ENCODE measurements around the gene ANKRD13B. TPM values are rescaled to one million over a fixed set of nuclear protein-coding genes. Genes with fewer than 3 reads are reported as not detected.
A peak's percentile ranks its signal among the peaks of the same experiment; 100 is the strongest.

Gene ANKRD13B
- total and polyA plus RNA-seq, 2 of the 13 experiments (the other 11 are each of a cell fraction or from before 2014, with no cell fraction given): 1.7 to 1.8 TPM

GRCh38 chr17:29591737-29592608 is 959 bp upstream of the ANKRD13B start (continued):
- TF ChIP-seq, protein P1, sequence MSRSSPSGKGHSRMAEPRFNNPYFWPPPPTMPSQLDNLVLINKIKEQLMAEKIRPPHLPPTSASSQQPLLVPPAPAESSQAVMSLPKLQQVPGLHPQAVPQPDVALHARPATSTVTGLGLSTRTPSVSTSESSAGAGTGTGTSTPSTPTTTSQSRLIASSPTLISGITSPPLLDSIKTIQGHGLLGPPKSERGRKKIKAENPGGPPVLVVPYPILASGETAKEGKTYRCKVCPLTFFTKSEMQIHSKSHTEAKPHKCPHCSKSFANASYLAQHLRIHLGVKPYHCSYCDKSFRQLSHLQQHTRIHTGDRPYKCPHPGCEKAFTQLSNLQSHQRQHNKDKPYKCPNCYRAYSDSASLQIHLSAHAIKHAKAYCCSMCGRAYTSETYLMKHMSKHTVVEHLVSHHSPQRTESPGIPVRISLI (CRISPR knock-in tag; IDR thresholded peaks at IDR 0.05; ENCODE audit: borderline replicate concordance): no peak
- no peak; the same call in 1 of the 2 replicates for TF ChIP-seq MYNN (CRISPR knock-in tag; IDR thresholded peaks at IDR 0.05; ENCODE audit: low read depth)
- peak; percentile 51 for TF ChIP-seq RXRA (CRISPR knock-in tag; IDR thresholded peaks at IDR 0.05)
- no peak for TF ChIP-seq HOXA7 (CRISPR knock-in tag; IDR thresholded peaks at IDR 0.05)
- TF ChIP-seq HIVEP1 (CRISPR knock-in tag; IDR thresholded peaks at IDR 0.05): peak; percentile 35
- TF ChIP-seq ZNF792 (CRISPR knock-in tag; IDR thresholded peaks at IDR 0.05): peak; percentile 48; the same call in 1 of the 2 replicates
- TF ChIP-seq GZF1 (CRISPR knock-in tag; IDR thresholded peaks at IDR 0.05): no peak
- peak; percentile 43 for TF ChIP-seq PAXIP1 (CRISPR knock-in tag; conservative IDR thresholded peaks at IDR 0.05)
- TF ChIP-seq ZNF343 (CRISPR knock-in tag; IDR thresholded peaks at IDR 0.05): no peak
- TF ChIP-seq KDM3A (CRISPR knock-in tag; IDR thresholded peaks at IDR 0.05; ENCODE audit: low read depth): peak; percentile 89
- no peak for TF ChIP-seq ZFP62 (CRISPR knock-in tag; IDR thresholded peaks at IDR 0.05)
- TF ChIP-seq ZNF282 (IDR thresholded peaks at IDR 0.05; ENCODE audit: partially characterized antibody): no peak
- no peak for TF ChIP-seq IRX3 (CRISPR knock-in tag; IDR thresholded peaks at IDR 0.05; ENCODE audit: borderline replicate concordance, low read depth)
- TF ChIP-seq RFXANK (CRISPR knock-in tag; IDR thresholded peaks at IDR 0.05): 0 out of 2 replicates have a peak, but pooled peaks have one; percentile 4
- TF ChIP-seq PRMT3 (CRISPR knock-in tag; IDR thresholded peaks at IDR 0.05; ENCODE audit: borderline replicate concordance, low read depth): peak; percentile 57; the same call in 1 of the 2 replicates
- TF ChIP-seq ELF3 (CRISPR knock-in tag; IDR thresholded peaks at IDR 0.05): 0 out of 2 replicates have a peak, but pooled peaks have one; percentile 40
- TF ChIP-seq DRAP1 (CRISPR knock-in tag; IDR thresholded peaks at IDR 0.05): peak; percentile 28; the same call in 1 of the 2 replicates
- no peak for TF ChIP-seq SRY (CRISPR knock-in tag; IDR thresholded peaks at IDR 0.05)
- TF ChIP-seq HES4 (CRISPR knock-in tag; IDR thresholded peaks at IDR 0.05; ENCODE audit: borderline replicate concordance): 0 out of 2 replicates have a peak, but pooled peaks have one; percentile 40
- no peak for TF ChIP-seq ZNF720 (CRISPR knock-in tag; IDR thresholded peaks at IDR 0.05)
- TF ChIP-seq RBM39 (IDR thresholded peaks at IDR 0.05; ENCODE audit: low read depth, low read length, poor library complexity, severe bottlenecking): peak; percentile 33
- peak; percentile 2; the same call in 1 of the 2 replicates for TF ChIP-seq NR2F6 (IDR thresholded peaks at IDR 0.05)
- TF ChIP-seq NR2F6 (CRISPR knock-in tag; IDR thresholded peaks at IDR 0.05): 0 out of 2 replicates have a peak, but pooled peaks have one; percentile 7
- no peak; the same call in 1 of the 2 replicates for TF ChIP-seq SIN3A (IDR thresholded peaks at IDR 0.05; ENCODE audit: borderline replicate concordance, low read depth, low read length)
- TF ChIP-seq SKI (IDR thresholded peaks at IDR 0.05; ENCODE audit: partially characterized antibody): peak; percentile 79
- no peak for TF ChIP-seq ZNF256 (CRISPR knock-in tag; conservative IDR thresholded peaks at IDR 0.05)

All from HepG2 (cell line).